GM19328 (cell line): Measurements from ENCODE around the gene CBX6.
A peak's percentile ranks its signal among the peaks of the same experiment; 100 is the strongest.

Experiments used
- ATAC-seq: cut with Tn5 transposase; IDR thresholded peaks from one replicate; pipeline ENCODE4 v1.9.1; 2021; ENCODE audit warnings: mild to moderate bottlenecking, moderate library complexity; ENCODE audit not compliant: unreplicated experiment

CBX6 gene

DNA sequence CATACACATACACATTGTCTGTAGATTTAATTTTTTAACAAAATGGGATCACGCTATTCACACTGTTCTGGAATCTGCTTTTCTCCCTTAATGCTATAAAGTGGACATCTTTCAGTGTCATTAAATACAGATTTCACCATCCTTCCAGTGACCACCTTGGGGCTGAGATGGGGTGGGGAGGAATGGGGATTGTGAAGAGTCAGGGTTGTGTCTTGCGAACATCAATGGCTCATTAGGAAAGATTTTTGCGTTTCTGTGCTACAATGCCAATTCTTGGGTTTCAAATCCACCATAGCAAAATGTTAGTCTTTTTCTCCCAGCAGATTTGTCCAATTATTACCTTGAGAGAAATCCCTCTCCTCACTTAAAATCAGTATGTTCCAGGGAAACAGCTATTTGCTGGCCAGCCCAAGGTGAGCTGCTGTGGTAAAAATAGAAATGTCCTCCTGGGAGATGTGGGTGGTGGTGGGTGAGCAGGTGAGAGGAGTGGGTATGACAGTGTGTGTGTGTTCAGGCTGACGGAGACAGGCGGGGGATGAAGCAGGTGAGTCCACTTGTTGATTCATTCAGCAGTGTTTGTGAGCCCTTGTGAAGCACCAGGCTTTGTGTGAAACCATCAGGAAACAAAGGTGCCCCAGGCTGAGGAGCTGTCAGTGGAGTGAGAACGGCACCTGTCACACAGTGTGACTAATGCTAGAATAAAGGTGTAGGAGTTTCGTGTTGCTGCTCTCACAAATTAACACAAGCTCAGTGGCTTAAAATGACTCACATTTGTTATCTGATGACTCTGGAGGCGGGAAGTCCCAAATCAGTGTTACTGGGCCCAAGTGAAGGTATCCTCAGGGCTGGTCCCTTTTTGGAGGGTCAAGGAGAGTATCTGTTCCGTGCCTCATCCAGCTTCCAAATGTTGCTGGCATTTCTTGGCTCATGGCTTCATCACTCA is 1.7 kb upstream of the CBX6 start:
- ATAC-seq: no peak

GRCh38 chr22:38872831-38873248 is 824 bp upstream of the CBX6 start:
- ATAC-seq: no peak

GRCh38 chr22:38871360-38872171 is 450 bp downstream of the CBX6 start:
- peak; percentile 18 for ATAC-seq

DNA sequence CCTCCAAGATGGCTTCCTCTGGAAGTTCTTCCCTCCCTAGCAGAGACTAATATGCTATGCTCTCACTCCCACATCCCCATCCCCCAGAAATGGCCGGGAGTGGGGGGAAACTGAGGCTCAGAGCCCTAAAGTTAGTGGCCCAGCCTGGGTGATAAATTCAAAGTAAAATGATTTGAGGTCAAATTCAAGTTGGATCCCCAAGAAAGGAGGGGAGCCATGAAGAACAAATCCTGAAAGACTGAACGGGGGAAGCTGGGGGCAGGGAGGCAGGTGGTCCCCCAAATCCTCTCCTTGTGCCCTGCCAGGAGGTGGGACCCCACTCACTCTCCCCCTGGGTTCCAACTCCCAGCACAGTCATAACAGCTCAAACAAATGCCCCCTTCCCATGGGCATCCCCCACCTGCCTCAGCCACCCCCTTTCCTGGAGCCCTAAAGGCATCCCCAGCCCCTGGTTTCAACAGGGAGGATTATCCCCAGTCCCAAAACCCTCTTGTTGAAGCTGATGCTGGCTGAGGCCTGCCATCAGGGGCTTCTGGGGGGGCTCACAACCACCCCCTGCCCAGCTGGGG is 1.1 kb downstream of the CBX6 start:
- no peak for ATAC-seq

DNA sequence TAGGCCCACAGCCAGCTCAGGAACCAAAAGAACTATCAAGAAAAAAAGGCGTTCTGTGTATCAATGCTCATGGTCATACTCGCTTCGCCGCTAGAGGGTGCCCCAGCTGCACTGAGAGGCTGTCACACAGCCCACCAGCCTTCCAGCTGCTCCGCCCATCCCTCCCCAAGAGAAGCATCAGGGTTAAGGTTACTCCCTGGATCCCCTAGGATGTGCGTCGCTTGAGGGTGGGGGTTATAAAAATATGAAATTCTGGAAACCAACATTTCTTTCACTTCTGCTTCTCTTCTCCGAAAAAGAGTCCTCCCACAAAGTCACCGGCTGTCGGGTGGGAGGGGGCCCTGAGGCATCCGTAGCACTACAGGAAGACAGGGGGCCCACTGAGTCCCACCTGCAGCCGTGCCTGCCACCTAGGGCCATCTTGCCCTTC is 1.7 kb downstream of the CBX6 start:
- ATAC-seq: no peak

GRCh38 chr22:38869663-38870062 is 2.4 kb downstream of the CBX6 start:
- no peak for ATAC-seq

- ATAC-seq: no peak
These were observed 3.1 kb downstream of the CBX6 start for GRCh38 chr22:38868886-38869381.

DNA sequence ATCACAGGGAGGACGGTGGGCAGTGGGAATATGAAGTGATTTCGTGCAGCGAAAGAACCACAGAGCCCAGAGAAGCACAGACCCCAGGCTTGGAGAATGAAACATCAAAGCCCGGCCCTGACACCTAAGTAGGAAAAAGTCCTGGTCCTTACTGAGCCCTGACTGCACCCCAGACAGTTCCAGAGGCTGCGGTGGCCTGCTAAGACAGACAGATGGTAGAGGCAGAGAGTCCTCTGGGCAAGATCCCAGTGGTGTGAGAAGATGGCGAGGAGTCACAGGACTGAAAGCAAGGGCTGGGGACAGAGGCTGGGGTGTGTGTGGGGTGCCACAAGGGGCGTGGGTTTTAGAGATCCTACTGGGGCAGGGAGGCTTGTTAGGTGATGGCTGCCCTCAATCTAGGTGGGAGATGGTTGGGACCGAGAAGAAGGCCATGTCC is 3.7 kb downstream of the CBX6 start:
- no peak for ATAC-seq

DNA sequence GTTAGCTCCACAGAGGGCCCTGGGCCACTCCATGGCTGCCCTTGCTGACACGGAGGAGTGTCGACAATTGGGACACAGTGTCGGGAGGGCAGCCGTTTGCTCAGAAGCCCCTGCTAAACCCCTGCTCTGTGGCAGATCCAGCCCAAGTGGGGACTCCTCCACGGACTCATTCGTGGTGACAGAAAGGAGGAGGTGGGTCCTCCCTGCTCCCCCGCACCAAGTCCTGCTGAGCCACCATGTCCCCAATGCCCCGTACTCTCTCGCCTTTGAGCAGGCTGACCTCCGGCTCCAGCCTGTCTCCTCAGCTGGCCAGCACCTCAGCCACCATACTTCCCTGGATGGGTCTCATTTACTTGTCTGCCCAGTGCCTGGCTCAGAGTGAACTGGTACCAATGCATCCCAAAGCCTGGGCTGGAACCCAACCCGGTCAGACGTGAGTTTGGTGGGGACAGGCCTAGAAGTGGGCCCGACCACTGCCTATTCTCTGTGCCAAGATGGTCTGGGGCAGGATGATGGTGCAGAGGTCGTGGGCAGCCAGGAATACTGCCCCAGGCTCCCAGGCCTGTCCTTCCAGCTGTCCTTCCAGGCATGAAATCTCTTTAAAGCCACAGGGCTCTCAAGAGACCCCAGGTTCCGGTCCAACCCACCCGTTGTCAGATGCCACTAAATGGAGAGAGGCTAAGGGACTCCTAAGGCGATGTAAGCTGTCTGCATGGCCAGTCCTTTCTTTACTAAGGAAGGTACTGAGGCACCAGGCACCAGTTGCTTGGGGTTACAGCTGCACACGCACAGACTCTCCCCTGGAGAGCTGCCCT is 4.3 kb downstream of the CBX6 start:
- no peak for ATAC-seq

DNA sequence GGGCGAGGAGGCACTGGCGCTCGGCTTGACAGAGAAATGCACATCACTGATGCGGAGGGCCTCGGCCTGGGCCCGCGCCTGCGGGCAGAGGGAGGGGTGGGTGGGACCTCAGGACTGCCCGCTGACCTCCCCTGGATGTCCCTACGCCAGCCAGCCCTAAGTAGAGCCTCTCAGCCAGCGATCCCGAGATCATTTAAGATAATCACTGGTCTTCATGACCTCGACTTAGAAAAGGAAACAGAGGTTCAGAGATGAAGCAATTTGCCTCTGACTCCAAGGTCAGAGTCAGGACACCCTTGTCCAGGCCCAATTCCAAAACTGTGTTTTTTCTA is 4.9 kb downstream of the CBX6 start:
- ATAC-seq: no peak

DNA sequence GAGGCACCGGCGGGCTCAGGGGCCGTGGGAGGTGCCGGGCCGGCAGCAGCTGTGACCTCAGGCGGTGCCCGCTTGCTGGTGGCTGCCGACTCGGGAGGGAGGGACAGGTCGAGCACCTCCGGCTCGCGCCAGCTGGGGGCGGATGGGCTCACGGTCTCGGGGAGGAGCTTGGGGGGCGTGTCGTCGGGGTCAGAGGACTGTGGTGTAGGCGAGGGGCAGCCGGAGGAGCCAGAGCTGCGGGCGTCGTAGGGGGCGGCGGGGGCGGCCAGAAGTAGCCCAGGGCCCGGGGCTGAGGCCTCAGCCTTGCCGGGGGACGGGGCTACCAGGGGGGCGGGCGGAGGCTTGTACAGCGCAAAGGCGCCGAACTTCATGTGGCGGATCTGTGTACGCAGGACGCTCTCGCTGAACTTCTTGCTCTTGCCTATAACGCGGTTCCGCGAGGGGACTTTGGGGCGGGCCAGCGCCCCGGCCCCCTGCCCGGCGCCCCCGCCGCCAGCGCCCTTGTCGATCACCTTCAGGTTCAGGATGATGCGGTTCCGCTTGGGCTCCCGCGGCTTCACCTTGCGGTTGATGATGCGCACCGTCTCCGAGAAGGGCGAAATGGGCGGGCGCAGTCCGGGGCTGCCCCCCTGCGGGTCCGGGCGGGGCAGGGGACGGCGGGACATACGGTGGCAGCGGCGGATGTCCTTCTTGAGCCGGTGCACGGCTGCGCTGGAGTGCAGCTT is 5.5 kb downstream of the CBX6 start:
- ATAC-seq: no peak

GRCh38 chr22:38866024-38866398 is 6.0 kb downstream of the CBX6 start:
- ATAC-seq: no peak

DNA sequence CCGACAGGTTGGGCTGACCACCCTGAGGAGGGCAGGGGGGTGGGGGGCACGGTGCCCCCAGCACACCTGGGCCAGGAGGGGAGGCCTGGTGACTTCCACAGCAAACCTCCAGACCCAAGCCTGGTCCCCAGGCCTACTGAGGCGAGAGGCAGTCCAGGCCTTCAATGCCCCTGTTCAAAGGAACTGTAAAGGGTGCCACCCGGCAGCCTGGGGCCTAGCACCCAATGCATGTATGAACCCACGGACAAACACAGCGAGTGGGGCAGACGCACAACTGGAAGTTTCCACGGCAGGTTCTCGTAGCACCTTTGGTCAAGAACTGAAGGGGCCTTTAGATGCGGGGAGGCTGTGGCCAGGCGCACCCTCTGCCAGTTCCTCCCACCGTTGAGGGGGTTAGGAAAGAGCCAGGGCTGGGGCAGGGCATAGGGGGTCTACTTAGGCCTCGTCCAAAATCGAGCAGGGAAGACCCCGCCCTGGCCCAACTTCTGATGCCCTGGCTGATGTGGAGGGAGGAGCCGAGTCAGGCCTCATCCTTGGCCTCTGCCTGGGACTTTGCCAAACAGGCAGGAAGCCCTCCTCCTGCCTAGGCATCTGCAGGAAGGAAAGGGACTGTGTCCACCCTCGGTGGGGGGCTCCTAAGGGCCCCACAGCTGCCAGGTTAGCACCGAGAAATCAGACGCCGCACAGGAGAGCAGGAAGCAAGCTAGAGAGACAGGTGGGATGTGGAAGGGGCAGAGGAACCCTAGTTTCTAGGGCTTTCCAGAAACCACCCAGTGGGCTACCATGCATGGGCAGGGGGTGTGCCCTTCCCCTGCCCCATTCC is 6.6 kb downstream of the CBX6 start:
- ATAC-seq: no peak

DNA sequence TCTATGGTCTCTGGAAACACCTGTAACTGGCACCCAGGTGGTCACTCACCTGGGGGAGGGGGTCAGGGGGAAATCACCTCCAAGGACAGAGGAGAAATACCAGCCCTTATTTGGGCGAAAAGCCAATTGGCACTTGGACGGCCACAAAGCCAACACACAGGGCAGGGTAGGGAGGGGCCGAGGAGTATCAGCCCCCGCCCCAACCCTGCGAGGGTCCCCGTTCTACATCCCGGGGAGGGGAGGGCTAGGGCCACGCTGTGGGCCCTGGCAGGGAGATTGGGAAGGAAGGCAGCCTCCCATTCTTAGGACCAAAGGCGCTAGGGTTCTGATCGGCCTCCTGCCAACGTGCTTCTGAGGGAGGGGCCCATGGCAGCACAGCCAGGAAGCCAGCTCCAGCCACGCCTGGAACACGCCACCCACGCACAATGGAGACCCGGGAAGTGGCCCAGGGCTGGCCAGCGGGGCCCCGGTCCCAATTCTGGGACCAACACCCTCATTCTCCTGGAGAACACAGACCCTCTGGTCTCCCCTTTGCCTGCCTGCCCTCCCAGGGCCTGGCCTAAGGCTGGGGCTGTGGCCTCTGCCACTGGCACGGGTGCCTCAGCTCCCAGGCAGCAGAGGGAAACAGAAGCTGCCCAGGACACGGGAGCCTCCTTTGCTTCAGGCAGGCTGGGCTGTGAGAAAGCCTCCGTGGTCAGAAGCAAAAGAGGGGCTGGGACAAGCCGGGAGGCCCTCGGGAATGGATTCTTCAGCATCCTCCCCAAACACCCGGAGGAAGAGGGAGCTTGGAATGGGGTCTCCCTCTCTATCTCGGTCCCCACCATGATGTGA is 7.4 kb downstream of the CBX6 start:
- ATAC-seq: no peak

- ATAC-seq: no peak
These were observed 8.4 kb downstream of the CBX6 start for GRCh38 chr22:38863531-38864131.

- no peak for ATAC-seq
These were observed 9.4 kb downstream of the CBX6 start for GRCh38 chr22:38862375-38863329.

- ATAC-seq: no peak
These were observed 10.1 kb downstream of the CBX6 start for GRCh38 chr22:38861927-38862326.
